IMR-90 (cell line): ENCODE results near the gene EXOC4. TPM values are rescaled to one million over a fixed set of nuclear protein-coding genes. Genes with fewer than 3 reads are reported as not detected.

ENCODE experiments used
- ATAC-seq: fragments of 200-7000 bp; cut with Tn5 transposase; 2 replicates; pipeline ENCODE4 v1.9.1; 2020; ENCODE audit warnings: low read depth, mild to moderate bottlenecking, moderate library complexity
- BruUV-seq: library from RNA; stranded (reverse); fragments of 400-500 nt; replicated peaks from 2 replicates; lab custom pipeline; 2021; lab: Mats Ljungman, UMichigan
- CTCF ChIA-PET: fragments of 300-600 bp; formaldehyde crosslinking; extraction: SDS; loops from one replicate; lab custom pipeline; 2021; ENCODE audit warnings: antibody characterized with exemption; lab: Yijun Ruan, JAX
- POLR2A ChIA-PET: fragments of 300-600 bp; sonication (Branson Sonifier 250); formaldehyde crosslinking; loops from one replicate; lab custom pipeline; 2022; ENCODE audit warnings: antibody characterized with exemption; ENCODE audit not compliant: unreplicated experiment; lab: Charles Lee
- DNase-seq: peaks from one replicate; pipeline ENCODE4 v3.0.0; 2013
- H2AFZ ChIP-seq: replicated peaks from 2 replicates; pipeline ENCODE3; 2013; ENCODE audit warnings: low read length, mild to moderate bottlenecking; ENCODE audit not compliant: poor library complexity
- H2AK5ac ChIP-seq: 2 replicates; pipeline ENCODE4 v1.6.1; 2013; ENCODE audit warnings: low read depth, low read length, inconsistent platforms
- H2AK9ac ChIP-seq: replicated peaks from 2 replicates; pipeline ENCODE3; 2013; ENCODE audit warnings: mild to moderate bottlenecking, low read depth, low read length, moderate library complexity; ENCODE audit not compliant: poor library complexity
- H2BK120ac ChIP-seq: 2 replicates; pipeline ENCODE4 v1.6.1; 2013; ENCODE audit warnings: low read depth, low read length, inconsistent platforms
- H2BK15ac ChIP-seq: 3 replicates; pipeline ENCODE4 v1.6.1; 2013; ENCODE audit warnings: low read depth, low read length, inconsistent platforms
- H2BK20ac ChIP-seq: 2 replicates; pipeline ENCODE4 v1.6.1; 2013; ENCODE audit warnings: low read depth, mild to moderate bottlenecking, inconsistent platforms, low read length, moderate library complexity
- H2BK5ac ChIP-seq: 2 replicates; pipeline ENCODE4 v1.6.1; 2013; ENCODE audit warnings: mild to moderate bottlenecking, low read depth, low read length, inconsistent platforms; ENCODE audit not compliant: poor library complexity, severe bottlenecking
- H3K14ac ChIP-seq: replicated peaks from 2 replicates; pipeline ENCODE4 v1.6.1; 2013; ENCODE audit warnings: low read depth, low read length, inconsistent platforms
- H3K18ac ChIP-seq: 2 replicates; pipeline ENCODE4 v1.6.1; 2013; ENCODE audit warnings: low read depth, low read length, control low read depth
- H3K23ac ChIP-seq: 2 replicates; pipeline ENCODE4 v1.6.1; 2013; ENCODE audit warnings: low read depth, low read length, inconsistent platforms
- H3K27ac ChIP-seq: 2 replicates; pipeline ENCODE4 v1.5.1; 2013; ENCODE audit warnings: mild to moderate bottlenecking, control low read depth, low read length; ENCODE audit not compliant: insufficient read depth
- H3K27me3 ChIP-seq: 2 replicates; pipeline ENCODE4 v1.6.1; 2013; ENCODE audit warnings: low read length; ENCODE audit not compliant: control insufficient read depth, insufficient read depth
- H3K36me3 ChIP-seq: 2 replicates; pipeline ENCODE4 v1.6.1; 2013; ENCODE audit warnings: low read length, mixed read lengths; ENCODE audit not compliant: control insufficient read depth, insufficient read depth
- H3K4ac ChIP-seq: 2 replicates; pipeline ENCODE4 v1.6.1; 2013; ENCODE audit warnings: low read depth, low read length, inconsistent platforms
- H3K4me1 ChIP-seq: 2 replicates; pipeline ENCODE4 v1.6.1; 2013; ENCODE audit warnings: low read length, mixed read lengths; ENCODE audit not compliant: control insufficient read depth, insufficient read depth
- H3K4me2 ChIP-seq: 2 replicates; pipeline ENCODE4 v1.6.1; 2013; ENCODE audit warnings: low read depth, mild to moderate bottlenecking, control low read depth, low read length, moderate library complexity
- H3K4me3 ChIP-seq: 2 replicates; pipeline ENCODE4 v1.5.1; 2013; ENCODE audit warnings: low read depth, mild to moderate bottlenecking, control low read depth, low read length, moderate library complexity; ENCODE audit not compliant: insufficient read depth
- H3K56ac ChIP-seq: 2 replicates; pipeline ENCODE4 v1.6.1; 2013; ENCODE audit warnings: low read length, inconsistent platforms; ENCODE audit not compliant: insufficient read depth; ENCODE audit errors: extremely low read depth
- H3K79me1 ChIP-seq, 2 experiments: 2 replicates each; pipeline ENCODE4 v1.6.1; 2013; ENCODE audit warnings: low read length in 2 of 2, inconsistent platforms in 1 of 2, low read depth in 1 of 2
- H3K9ac ChIP-seq: 2 replicates; pipeline ENCODE4 v1.6.1; 2013; ENCODE audit warnings: low read depth, low read length, control low read depth
- H3K9me1 ChIP-seq: 2 replicates; pipeline ENCODE4 v1.6.1; 2013; ENCODE audit warnings: low read length, inconsistent platforms; ENCODE audit not compliant: insufficient read depth
- H3K9me3 ChIP-seq: 2 replicates; pipeline ENCODE4 v1.6.1; 2013; ENCODE audit warnings: low read length; ENCODE audit not compliant: control insufficient read depth, insufficient read depth
- H4K20me1 ChIP-seq: 2 replicates; pipeline ENCODE4 v1.6.1; 2013; ENCODE audit warnings: low read length, inconsistent platforms; ENCODE audit not compliant: insufficient read depth
- H4K5ac ChIP-seq: 2 replicates; pipeline ENCODE4 v1.6.1; 2013; ENCODE audit warnings: mild to moderate bottlenecking, low read depth, low read length, control low read depth
- H4K8ac ChIP-seq, 2 experiments: 2 replicates each; pipeline ENCODE4 v1.6.1; 2013; ENCODE audit warnings: low read depth in 2 of 2, low read length in 2 of 2, control low read depth in 1 of 2, inconsistent platforms in 1 of 2
- H4K91ac ChIP-seq: 2 replicates; pipeline ENCODE4 v1.6.1; 2013; ENCODE audit warnings: low read depth, low read length, inconsistent platforms; ENCODE audit not compliant: insufficient read depth
- BHLHE40 ChIP-seq: fragments of 150-350 bp; IDR thresholded peaks from 2 replicates; pipeline ENCODE4 v1.6.1; 2016; ENCODE audit warnings: mild to moderate bottlenecking, low read depth, low read length
- CHD1 ChIP-seq: IDR thresholded peaks from 2 replicates; pipeline ENCODE4 v1.6.1; 2012; ENCODE audit warnings: low read depth, low read length, improper control_type of control experiment
- FOS ChIP-seq: fragments of 150-350 bp; IDR thresholded peaks from 2 replicates; pipeline ENCODE4 v1.6.1; 2016; ENCODE audit warnings: low read depth, low read length
- MXI1 ChIP-seq: IDR thresholded peaks from 2 replicates; pipeline ENCODE4 v1.6.1; 2012; ENCODE audit warnings: low read depth, mild to moderate bottlenecking, low read length, moderate library complexity, borderline replicate concordance
- RAD21 ChIP-seq: IDR thresholded peaks from 2 replicates; pipeline ENCODE4 v1.6.1; 2012; ENCODE audit warnings: low read length, improper control_type of control experiment
- RCOR1 ChIP-seq: IDR thresholded peaks from 2 replicates; pipeline ENCODE4 v1.6.1; 2012; ENCODE audit warnings: mild to moderate bottlenecking, low read length, improper control_type of control experiment; ENCODE audit not compliant: insufficient replicate concordance
- SMC3 ChIP-seq: fragments of 150-350 bp; IDR thresholded peaks from 2 replicates; pipeline ENCODE4 v1.6.1; 2016; ENCODE audit warnings: low read depth, mild to moderate bottlenecking, antibody characterized with exemption, low read length, moderate library complexity
- WGBS, 2 experiments: methylation state at CpG; one replicate each; pipeline versions ENCODE4 v1.1.5 to v1.1.7; 2013; ENCODE audit warnings: missing lambda C conversion rate in 2 of 2; ENCODE audit not compliant: insufficient read length in 1 of 2; ENCODE audit errors: extremely low coverage in 2 of 2; 5-methylcytosine and 5-hydroxymethylcytosine counted together
- dilution Hi-C: fragments of 300-500 bp; cut with HindIII; formaldehyde crosslinking; loops from one replicate; pipeline ENCODE4 v1.14.3; 2018; ENCODE audit warnings: low sequenced_read_pairs; ENCODE audit not compliant: unreplicated experiment
- in situ Hi-C: fragments of 300-500 bp; cut with MboI; formaldehyde crosslinking; loops from 3 replicates; pipeline ENCODE4 v1.14.3; 2019; ENCODE audit warnings: low sequenced_read_pairs, inconsistent platforms, mixed read lengths
- intact Hi-C: fragments of 100-400 bp; cut with micrococcal nuclease; formaldehyde crosslinking; loops from 2 replicates; pipeline ENCODE4 v1.10.0; 2022
- polyA plus RNA-seq, 3 experiments: library from polyadenylated mRNA; depleted of rRNA; stranded (reverse); fragments of >200 nt; gene quantifications; 2 replicates each; pipeline ENCODE4 v1.2.3, GENCODE V29; 2012; ENCODE audit warnings: low replicate concordance in 1 of 3
- total RNA-seq: library from RNA; depleted of rRNA; stranded (reverse); fragments of >200 nt; gene quantifications from 2 replicates; pipeline ENCODE4 v1.2.3, GENCODE V29; 2012
- TF ChIP-seq, protein P1 (sequence below): conservative IDR thresholded peaks from 2 replicates; pipeline ENCODE4 v1.5.1; 2012; ENCODE audit warnings: mild to moderate bottlenecking, low read depth, low read length, improper control_type of control experiment
- TF ChIP-seq, protein P2 (sequence below): fragments of 150-350 bp; IDR thresholded peaks from 2 replicates; pipeline ENCODE4 v1.6.1; 2017; ENCODE audit warnings: mild to moderate bottlenecking, antibody characterized with exemption, low read length, low read depth

EXOC4 gene
- total and polyA plus RNA-seq, 2 of the 4 experiments (the other 2 are of a cell fraction) = 25.4 to 94.6 TPM

DNA sequence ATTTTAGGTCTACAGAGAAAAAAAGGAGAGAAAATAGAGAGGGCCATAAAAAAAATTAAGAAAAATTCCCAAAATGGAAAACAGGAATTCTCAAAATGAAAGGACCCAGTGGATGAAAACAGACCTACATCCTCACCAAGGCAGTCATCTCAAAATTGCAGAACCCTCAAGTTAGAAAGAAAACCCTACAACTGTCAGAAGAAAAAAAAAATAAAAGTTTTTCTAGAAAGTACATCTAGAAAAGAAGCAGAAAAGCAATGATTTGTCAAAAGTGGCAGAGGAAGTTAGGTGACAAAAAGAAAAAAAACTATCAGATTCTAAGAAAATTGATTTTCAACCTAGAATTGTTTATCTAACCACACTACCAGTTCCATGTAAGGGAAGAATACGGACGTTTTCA lies 706.6 kb downstream of the EXOC4 start:
- Histone ChIP-seq H3K4me2 (no peak overlapping the region), H3K56ac (no peak overlapping the region), H2BK5ac (no peak overlapping the region), H2BK120ac (no peak overlapping the region), H3K36me3 (no peaks in the 10 kb centered on the region), H3K9ac (no peak overlapping the region), H3K14ac (no peak overlapping the region), H4K91ac (no peak overlapping the region), H2AK5ac (no peak overlapping the region), H2BK20ac (no peak overlapping the region), H3K9me3 (no peaks in the 10 kb centered on the region), H3K27me3 (no peaks in the 10 kb centered on the region), H3K27ac (no peak overlapping the region), H3K18ac (no peak overlapping the region), H4K8ac (no peak overlapping the region), H2AFZ (no peak overlapping the region), H2BK15ac (no peak overlapping the region), H4K5ac (no peak overlapping the region), H3K9me1 (no peaks in the 10 kb centered on the region), H3K23ac (no peak overlapping the region), H3K79me1 (no peaks in the 10 kb centered on the region), H3K4me3 (no peak overlapping the region), H2AK9ac (no peak overlapping the region), H3K4ac (no peak overlapping the region), H4K20me1 (no peaks in the 10 kb centered on the region), H3K4me1 (no peaks in the 10 kb centered on the region)
- dilution Hi-C loops (no loop called here), in situ Hi-C loops (no loop called here), intact Hi-C loops (no loop called here)
- no peak for ATAC-seq
- WGBS, 2 experiments = no CpG with 5 or more reads among the region's 2 CpGs
- no TSS peak for BruUV-seq
- ChIA-PET POLR2A (no interaction called here), CTCF (no interaction called here)
- no peak for DNase-seq
- TF ChIP-seq FOS = no peak
- TF ChIP-seq, protein P1, sequence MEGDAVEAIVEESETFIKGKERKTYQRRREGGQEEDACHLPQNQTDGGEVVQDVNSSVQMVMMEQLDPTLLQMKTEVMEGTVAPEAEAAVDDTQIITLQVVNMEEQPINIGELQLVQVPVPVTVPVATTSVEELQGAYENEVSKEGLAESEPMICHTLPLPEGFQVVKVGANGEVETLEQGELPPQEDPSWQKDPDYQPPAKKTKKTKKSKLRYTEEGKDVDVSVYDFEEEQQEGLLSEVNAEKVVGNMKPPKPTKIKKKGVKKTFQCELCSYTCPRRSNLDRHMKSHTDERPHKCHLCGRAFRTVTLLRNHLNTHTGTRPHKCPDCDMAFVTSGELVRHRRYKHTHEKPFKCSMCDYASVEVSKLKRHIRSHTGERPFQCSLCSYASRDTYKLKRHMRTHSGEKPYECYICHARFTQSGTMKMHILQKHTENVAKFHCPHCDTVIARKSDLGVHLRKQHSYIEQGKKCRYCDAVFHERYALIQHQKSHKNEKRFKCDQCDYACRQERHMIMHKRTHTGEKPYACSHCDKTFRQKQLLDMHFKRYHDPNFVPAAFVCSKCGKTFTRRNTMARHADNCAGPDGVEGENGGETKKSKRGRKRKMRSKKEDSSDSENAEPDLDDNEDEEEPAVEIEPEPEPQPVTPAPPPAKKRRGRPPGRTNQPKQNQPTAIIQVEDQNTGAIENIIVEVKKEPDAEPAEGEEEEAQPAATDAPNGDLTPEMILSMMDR = no peak
- no peak for TF ChIP-seq CHD1
- TF ChIP-seq BHLHE40 = no peak
- no peak for TF ChIP-seq MXI1
- TF ChIP-seq, protein P2, sequence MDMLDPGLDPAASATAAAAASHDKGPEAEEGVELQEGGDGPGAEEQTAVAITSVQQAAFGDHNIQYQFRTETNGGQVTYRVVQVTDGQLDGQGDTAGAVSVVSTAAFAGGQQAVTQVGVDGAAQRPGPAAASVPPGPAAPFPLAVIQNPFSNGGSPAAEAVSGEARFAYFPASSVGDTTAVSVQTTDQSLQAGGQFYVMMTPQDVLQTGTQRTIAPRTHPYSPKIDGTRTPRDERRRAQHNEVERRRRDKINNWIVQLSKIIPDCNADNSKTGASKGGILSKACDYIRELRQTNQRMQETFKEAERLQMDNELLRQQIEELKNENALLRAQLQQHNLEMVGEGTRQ = no peak
- no peak for TF ChIP-seq RCOR1
- no peak for TF ChIP-seq RAD21
- no peak for TF ChIP-seq SMC3
